ENCODE data around the gene CDPF1.
A peak's percentile ranks its signal among the peaks of the same experiment; 100 is the strongest.
"Not testable (repeated sequence)": the region's sequence is repeated elsewhere in the genome, so short reads cannot be mapped to it uniquely, and the experiment has no call there.

CDPF1 gene

DNA sequence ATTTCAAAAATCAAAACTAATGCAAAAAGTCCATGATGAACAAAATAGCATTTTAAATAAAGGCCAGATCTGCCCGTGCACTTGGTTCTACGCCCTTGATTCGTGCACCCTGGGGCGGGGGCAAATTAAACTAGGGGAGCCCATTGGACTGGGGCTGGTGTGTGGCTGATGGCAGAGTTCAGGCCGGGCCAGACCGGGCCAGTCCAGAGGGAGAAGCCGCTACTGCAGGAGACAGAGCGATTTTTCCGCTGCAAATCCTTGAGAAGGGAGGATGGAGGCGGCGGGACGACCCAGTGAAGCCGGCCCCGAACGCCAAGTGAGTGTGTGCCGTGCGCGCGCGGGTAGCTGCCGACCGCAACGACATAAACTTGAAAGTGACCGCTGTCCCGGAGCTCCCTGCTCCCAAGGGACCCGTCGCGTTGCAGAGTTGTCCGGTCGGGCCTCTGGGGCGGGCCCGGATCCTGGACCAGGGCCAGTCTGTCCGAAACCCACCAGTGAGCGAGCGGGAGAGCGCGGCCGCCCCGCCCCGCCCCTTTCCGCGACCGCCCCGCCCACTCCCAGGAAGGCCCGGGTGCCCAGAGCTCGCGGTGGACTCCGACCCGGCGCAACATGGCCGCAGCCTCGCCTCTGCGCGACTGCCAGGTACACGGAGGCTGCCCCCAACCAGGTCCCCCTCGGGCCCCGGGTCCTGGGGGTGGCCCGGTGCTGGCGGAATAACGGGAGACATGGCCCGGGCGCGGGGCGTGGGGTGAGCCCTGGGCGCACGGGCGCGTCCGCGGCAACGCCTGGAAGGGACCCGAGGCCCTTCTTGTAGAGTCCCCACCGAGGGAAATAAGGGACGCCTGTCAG, 17.6 kb upstream of the CDPF1 start, which contains the start of gene TTC38:
TSS of gene TTC38 (plus strand) at position 578 of the 849 bp plus-strand sequence. CDS start at position 610, 32 bp downstream.
- TF ChIP-seq POLR2A (IDR thresholded peaks at IDR 0.05; ENCODE audit: low read depth, low read length): peak; percentile 35; the same call in 1 of the 2 replicates
- TF ChIP-seq TAF1 (IDR thresholded peaks at IDR 0.05; ENCODE audit: borderline replicate concordance, low read depth, low read length): no peak
- peak; percentile 36 for FAIRE-seq
- DNase-seq (ENCODE audit: insufficient read length): peak; percentile 94

DNA sequence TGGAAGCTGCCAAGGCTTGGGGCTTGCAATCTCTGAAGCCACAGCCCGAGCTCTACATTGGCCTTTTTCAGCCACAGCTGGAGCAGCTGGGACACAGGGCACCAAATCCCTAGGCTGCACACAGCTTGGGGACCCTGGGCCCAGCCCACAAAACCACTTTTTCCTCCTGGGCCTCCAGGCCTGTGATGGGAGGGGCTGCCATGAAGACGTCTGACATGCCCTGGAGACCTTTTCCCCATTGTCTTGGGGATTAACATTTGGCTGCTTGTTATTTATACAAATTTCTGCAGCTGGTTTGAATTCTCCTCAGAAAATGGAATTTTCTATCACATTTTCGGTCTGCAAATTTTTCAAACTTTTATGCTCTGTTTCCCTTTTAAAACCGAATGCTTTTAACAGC, 15.5 kb upstream of the CDPF1 start:
- not testable (repeated sequence) for FAIRE-seq; DNase-seq (ENCODE audit: insufficient read length)

DNA sequence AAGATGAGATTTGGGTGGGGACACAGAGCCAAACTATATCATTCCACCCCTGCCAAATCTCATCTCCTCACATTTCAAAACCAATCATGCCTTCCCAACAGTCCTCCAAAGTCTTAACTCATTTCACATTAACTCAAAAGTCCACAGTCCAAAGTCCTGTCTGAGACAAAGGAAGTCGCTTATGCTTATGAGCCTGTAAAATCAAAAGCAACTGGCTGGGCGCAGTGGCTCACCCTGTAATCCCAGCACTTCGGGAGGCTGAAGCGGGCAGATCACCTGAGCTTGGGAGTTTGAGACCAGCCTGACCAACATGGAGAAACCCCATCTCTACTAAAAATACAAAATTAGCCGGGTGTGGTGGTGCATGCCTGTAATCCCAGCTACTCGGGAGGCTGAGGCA, 14.4 kb upstream of the CDPF1 start:
- FAIRE-seq; DNase-seq (ENCODE audit: insufficient read length): not testable (repeated sequence)

DNA sequence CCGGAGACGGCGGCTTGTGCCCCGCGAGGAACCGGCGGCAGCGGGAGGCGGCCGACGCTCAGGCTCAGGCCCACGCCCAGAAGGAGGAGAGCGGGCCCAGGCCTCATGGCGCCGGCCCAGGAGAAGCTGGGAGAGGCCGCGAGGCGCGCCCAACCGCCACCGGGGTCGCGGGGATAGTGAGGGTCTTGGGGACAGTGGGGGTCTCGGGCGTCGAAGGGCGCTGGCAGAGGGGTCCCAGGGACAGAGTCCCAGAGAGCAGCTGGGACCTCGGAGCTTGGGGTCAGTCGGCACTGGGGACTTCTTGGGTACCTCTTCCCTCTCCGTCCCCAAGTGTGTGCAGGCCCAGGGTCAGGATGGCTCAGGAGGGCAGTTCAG, 13.1 kb upstream of the CDPF1 start, which contains the start of gene PKDREJ:
TSS of gene PKDREJ (minus strand) at position 128 of the 375 bp plus-strand sequence. CDS start at position 107, 21 bp downstream.
- FAIRE-seq (no peak), DNase-seq (ENCODE audit: insufficient read length) (no peak)
- TF ChIP-seq POLR2A (IDR thresholded peaks at IDR 0.05; ENCODE audit: low read depth, low read length) (no peak), POLR2AphosphoS5 (IDR thresholded peaks at IDR 0.05; ENCODE audit: low read depth, low read length) (no peak), TAF1 (IDR thresholded peaks at IDR 0.05; ENCODE audit: borderline replicate concordance, low read depth, low read length) (no peak)

DNA sequence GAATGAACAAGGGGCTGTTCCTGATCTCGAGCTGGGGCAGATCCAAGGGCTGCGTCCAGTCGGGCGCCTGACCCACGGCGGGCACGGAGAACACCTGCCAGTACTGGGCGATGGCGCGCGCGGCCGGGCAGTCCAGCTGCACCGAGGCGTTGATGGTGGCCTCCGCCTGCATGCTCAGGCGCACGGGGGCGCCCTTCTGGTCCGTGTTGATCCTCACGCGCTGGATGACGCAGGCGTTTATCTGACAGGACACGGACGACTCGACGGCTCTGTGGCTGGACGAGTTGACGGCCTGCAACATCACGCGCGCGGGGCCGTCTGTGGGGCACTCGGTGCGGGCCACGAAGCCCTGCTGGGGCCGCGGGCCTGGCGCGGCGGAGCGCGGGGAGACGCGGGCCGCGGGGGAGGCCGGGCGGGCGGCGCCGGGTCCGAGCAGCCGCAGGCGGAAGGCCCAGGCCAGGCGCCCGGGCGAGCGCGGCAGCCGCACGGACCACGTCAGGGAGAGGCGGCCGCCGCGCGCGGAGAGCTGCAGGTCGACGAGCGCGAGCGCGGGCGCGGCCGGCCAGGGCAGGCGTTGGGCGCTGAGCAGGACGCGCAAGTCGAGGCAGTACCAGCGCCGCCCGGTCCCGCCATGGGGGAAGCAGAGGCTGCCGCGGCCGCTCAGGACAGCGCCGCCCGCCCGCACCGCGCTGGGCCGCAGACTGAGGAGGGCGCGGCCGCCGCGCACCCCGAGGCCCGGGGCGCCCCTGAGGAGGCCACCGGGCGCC, 12.5 kb upstream of the CDPF1 start:
- FAIRE-seq (no peak), DNase-seq (ENCODE audit: insufficient read length) (no peak)
- TF ChIP-seq POLR2AphosphoS5 (IDR thresholded peaks at IDR 0.05; ENCODE audit: low read depth, low read length) (no peak), POLR2A (IDR thresholded peaks at IDR 0.05; ENCODE audit: low read depth, low read length) (no peak), TAF1 (IDR thresholded peaks at IDR 0.05; ENCODE audit: borderline replicate concordance, low read depth, low read length) (no peak)

DNA sequence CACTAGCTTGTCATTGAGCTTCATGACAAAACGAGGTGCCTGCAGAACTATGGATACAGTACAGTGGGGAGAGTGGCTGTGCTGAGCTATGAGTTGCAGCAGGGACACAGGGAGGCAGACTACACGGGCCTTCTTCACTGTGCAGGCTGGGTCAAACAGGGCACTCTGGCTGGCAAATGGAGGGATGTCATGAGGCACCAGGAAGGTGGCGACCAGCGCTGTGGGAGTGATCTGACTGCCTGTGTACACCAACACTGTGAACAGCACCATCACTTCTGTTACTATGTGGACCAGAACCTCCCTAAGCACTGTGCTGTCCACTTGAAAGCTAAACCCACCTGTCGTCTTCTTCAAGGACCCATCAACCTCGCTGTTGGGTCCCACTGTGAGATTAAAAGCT, 9.9 kb upstream of the CDPF1 start:
- FAIRE-seq (no peak), DNase-seq (ENCODE audit: insufficient read length) (no peak)
- TF ChIP-seq TAF1 (IDR thresholded peaks at IDR 0.05; ENCODE audit: borderline replicate concordance, low read depth, low read length) (no peak), POLR2A (IDR thresholded peaks at IDR 0.05; ENCODE audit: low read depth, low read length) (no peak), POLR2AphosphoS5 (IDR thresholded peaks at IDR 0.05; ENCODE audit: low read depth, low read length) (no peak)

DNA sequence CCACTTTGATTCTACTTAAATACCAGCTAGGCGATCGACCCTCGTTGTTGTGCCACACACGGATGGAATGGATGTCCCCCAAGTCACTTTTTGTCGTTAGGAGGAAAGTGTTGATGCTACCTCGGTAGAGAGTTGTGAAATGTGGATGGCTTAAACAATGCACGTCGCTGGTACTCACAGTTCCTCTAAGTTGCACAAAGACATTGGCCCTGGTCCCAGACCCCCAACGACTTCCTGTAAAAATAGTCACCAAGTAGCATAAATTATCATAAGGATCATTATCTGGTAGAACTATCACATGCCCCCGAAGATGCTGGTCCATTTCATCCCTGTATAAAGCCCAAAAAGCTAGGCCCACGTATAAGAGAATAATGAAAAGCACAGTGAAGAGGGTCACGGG, 9.3 kb upstream of the CDPF1 start:
- no peak for DNase-seq (ENCODE audit: insufficient read length)

DNA sequence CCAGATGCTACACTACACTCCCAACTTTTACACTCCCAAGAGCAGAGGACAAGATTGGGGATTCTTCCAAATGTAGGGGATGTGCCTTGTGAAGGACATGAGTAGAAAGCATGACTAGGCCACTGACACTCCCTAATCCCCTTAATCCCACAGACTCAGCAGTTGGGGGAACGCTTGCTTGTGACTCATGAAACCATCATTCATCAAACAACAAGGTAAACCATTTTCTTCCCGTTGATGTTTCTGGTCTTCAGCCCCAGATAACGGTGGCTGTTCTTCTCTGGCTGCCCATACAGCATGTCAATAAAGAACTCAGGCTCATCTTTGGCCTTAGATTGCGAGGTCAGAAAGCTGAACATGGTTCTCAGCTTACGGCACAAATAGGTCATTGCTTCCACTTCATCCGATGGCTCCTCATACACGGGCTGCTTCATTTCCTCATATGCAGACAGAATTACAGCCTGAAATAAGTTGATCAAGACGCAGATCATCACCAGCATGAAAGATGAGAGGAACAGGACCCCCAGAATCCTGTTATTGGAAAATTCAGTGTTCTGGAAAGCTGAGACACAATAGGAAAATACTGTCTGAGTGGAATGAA, 6.4 kb upstream of the CDPF1 start:
- FAIRE-seq (no peak), DNase-seq (ENCODE audit: insufficient read length) (no peak)
- TF ChIP-seq POLR2AphosphoS5 (IDR thresholded peaks at IDR 0.05; ENCODE audit: low read depth, low read length) (no peak), POLR2A (IDR thresholded peaks at IDR 0.05; ENCODE audit: low read depth, low read length) (no peak), TAF1 (IDR thresholded peaks at IDR 0.05; ENCODE audit: borderline replicate concordance, low read depth, low read length) (no peak)

More for the DNA sequence above, 9.3 kb upstream of the CDPF1 start:
- FAIRE-seq: no peak
- TF ChIP-seq TAF1 (IDR thresholded peaks at IDR 0.05; ENCODE audit: borderline replicate concordance, low read depth, low read length): no peak
- TF ChIP-seq POLR2A (IDR thresholded peaks at IDR 0.05; ENCODE audit: low read depth, low read length): no peak
- TF ChIP-seq POLR2AphosphoS5 (IDR thresholded peaks at IDR 0.05; ENCODE audit: low read depth, low read length): no peak

DNA sequence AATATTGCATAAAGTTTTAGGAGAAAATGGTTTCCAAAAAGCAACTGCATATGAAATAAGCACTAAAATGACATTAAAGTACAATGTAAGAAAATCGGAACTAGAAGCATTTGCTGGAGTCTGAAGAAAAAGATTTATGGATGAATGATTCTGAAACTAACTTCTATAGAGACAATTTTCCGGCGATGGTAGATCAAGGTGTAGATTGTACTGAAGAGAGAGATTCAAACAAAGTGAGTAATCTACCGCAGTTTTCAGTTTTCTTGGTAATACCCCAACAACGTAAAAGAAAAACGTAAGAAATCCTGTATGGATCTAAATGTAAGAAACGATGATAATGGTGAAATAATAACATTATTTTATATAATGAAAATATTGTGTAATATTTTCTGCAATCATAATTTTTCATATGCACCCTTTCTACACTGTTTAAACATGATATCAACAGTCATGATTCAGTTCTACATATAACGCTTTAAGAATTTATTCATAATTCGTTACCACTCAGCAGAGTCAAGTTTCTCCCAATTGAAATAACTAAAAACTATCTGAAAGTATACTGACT, 1.8 kb upstream of the CDPF1 start:
- FAIRE-seq: peak; percentile 56
- DNase-seq (ENCODE audit: insufficient read length): no peak

DNA sequence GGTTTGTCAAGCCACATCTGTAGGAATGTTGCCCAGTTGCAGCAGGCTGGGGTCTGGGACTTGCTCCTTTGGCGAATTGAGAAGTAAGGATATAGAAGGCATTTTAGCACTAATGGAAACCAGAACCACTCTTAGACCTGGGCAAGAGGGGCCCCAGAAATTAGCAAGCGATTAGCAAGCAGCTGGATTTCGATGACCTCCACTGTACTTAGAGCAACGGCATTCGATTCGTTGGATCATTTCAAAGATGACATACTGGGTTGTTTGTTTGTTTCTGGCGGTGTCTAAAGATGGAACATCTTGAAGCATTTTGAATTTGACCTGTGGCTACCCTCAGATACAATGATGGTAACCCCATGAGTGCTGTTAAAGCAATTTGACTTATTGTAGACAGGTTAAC, 1.2 kb upstream of the CDPF1 start:
- DNase-seq (ENCODE audit: insufficient read length) (no peak), FAIRE-seq (peak; percentile 83)
- TF ChIP-seq POLR2AphosphoS5 (IDR thresholded peaks at IDR 0.05; ENCODE audit: low read depth, low read length): no peak
- no peak for TF ChIP-seq POLR2A (IDR thresholded peaks at IDR 0.05; ENCODE audit: low read depth, low read length)
- no peak for TF ChIP-seq TAF1 (IDR thresholded peaks at IDR 0.05; ENCODE audit: borderline replicate concordance, low read depth, low read length)

More for the DNA sequence above, 1.8 kb upstream of the CDPF1 start:
- TF ChIP-seq POLR2A (IDR thresholded peaks at IDR 0.05; ENCODE audit: low read depth, low read length): no peak
- no peak for TF ChIP-seq POLR2AphosphoS5 (IDR thresholded peaks at IDR 0.05; ENCODE audit: low read depth, low read length)
- no peak for TF ChIP-seq TAF1 (IDR thresholded peaks at IDR 0.05; ENCODE audit: borderline replicate concordance, low read depth, low read length)

DNA sequence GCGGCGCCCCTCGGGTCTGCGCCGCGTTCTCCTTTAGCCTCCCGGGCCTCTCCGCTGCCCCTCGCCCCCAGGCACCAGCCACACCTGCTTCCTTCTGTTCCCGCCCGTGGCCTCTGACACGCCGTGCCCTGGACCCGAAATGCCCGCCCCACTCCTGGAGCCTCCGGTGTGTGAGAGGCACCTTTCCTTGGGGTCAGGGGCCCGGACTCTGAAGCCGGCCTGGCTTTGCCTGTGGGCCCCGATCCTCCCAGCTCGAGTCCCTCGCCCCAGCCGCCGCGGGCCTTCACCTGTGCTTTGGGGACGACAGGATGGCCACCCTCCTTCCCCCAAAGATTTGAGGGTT, 661 bp upstream of the CDPF1 start:
- DNase-seq (ENCODE audit: insufficient read length): no peak
- peak; percentile 56 for FAIRE-seq
- TF ChIP-seq POLR2AphosphoS5 (IDR thresholded peaks at IDR 0.05; ENCODE audit: low read depth, low read length): no peak
